Osteocyte (in vitro differentiated cells): ENCODE data around the gene LIMCH1. TPM values are rescaled to one million over a fixed set of nuclear protein-coding genes. Genes with fewer than 3 reads are reported as not detected.

Experiments
- DNase-seq: peaks from one replicate; pipeline ENCODE4 v3.0.0; 2021; ENCODE audit warnings: mixed read lengths; ENCODE audit not compliant: unreplicated experiment; ENCODE audit errors: extremely low spot score
- H3K27ac Mint-ChIP-seq: one replicate; pipeline ENCODE4 v1.8.0; 2021; ENCODE audit warnings: mild to moderate bottlenecking, mixed read lengths; ENCODE audit not compliant: unreplicated experiment
- H3K27me3 Mint-ChIP-seq: one replicate; pipeline ENCODE4 v1.8.0; 2021; ENCODE audit warnings: mixed read lengths; ENCODE audit not compliant: unreplicated experiment
- H3K36me3 Mint-ChIP-seq: one replicate; pipeline ENCODE4 v1.8.0; 2021; ENCODE audit warnings: mixed read lengths; ENCODE audit not compliant: unreplicated experiment
- H3K4me1 Mint-ChIP-seq: one replicate; pipeline ENCODE4 v1.8.0; 2021; ENCODE audit warnings: mixed read lengths; ENCODE audit not compliant: unreplicated experiment
- H3K4me3 Mint-ChIP-seq: one replicate; pipeline ENCODE4 v1.8.0; 2021; ENCODE audit warnings: mild to moderate bottlenecking, moderate library complexity, mixed read lengths; ENCODE audit not compliant: unreplicated experiment
- H3K9me3 Mint-ChIP-seq: one replicate; pipeline ENCODE4 v1.8.0; 2021; ENCODE audit warnings: mixed read lengths; ENCODE audit not compliant: unreplicated experiment
- total RNA-seq: library from RNA; stranded (reverse); gene quantifications from 2 replicates; pipeline ENCODE4 v1.2.1, GENCODE V29; 2021
- TF ChIP-seq, protein P1 (sequence below): fragments of 200-600 bp; sonication (generic); IDR thresholded peaks from 2 replicates; pipeline ENCODE4 v1.5.0; 2021; ENCODE audit warnings: antibody characterized with exemption, mild to moderate bottlenecking, moderate library complexity

The LIMCH1 gene
- total RNA-seq, 1 donor from 2014 or later, result 0.43 TPM

DNA sequence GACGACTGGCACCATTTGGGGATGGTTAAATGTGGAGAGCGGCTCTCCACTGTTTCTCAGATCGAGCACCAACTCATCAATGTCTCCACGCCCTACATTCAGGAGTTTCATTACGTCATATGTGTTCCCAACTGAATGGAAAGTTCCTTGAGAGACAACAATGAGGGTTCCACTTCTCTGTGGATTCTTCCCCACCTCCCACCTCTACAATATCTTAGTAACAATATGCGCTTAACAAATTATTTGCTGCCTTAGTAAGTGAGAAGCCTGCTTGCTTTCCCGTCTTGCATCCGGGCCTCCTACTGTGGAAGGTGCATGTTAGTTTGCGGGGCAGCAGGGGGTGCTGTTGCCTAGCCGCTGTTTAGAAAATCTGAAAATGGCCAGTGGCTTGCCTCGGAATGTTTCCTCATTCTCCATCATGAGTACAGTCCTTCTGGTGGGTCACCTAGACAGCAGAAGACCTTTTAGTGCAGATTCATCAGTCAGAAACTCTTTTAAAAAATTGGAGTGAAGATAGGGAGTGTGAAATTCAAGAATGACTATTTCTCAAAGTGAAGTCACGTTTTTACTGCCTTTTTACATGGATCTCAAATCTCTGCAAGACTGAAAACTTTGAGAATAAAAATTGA is 154.9 kb downstream of the LIMCH1 start:
- H3K27me3 Mint-ChIP-seq, result peaks cover 67% of the 10 kb centered on the region
- no peak overlapping the region for H3K4me3 Mint-ChIP-seq
- peaks cover 3% of the 10 kb centered on the region for H3K4me1 Mint-ChIP-seq
- H3K27ac Mint-ChIP-seq, result no peak overlapping the region
- TF ChIP-seq, protein P1, sequence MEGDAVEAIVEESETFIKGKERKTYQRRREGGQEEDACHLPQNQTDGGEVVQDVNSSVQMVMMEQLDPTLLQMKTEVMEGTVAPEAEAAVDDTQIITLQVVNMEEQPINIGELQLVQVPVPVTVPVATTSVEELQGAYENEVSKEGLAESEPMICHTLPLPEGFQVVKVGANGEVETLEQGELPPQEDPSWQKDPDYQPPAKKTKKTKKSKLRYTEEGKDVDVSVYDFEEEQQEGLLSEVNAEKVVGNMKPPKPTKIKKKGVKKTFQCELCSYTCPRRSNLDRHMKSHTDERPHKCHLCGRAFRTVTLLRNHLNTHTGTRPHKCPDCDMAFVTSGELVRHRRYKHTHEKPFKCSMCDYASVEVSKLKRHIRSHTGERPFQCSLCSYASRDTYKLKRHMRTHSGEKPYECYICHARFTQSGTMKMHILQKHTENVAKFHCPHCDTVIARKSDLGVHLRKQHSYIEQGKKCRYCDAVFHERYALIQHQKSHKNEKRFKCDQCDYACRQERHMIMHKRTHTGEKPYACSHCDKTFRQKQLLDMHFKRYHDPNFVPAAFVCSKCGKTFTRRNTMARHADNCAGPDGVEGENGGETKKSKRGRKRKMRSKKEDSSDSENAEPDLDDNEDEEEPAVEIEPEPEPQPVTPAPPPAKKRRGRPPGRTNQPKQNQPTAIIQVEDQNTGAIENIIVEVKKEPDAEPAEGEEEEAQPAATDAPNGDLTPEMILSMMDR, result peak; percentile 87
- H3K9me3 Mint-ChIP-seq, result no peaks in the 10 kb centered on the region
- no peaks in the 10 kb centered on the region for H3K36me3 Mint-ChIP-seq
- no peak for DNase-seq

DNA sequence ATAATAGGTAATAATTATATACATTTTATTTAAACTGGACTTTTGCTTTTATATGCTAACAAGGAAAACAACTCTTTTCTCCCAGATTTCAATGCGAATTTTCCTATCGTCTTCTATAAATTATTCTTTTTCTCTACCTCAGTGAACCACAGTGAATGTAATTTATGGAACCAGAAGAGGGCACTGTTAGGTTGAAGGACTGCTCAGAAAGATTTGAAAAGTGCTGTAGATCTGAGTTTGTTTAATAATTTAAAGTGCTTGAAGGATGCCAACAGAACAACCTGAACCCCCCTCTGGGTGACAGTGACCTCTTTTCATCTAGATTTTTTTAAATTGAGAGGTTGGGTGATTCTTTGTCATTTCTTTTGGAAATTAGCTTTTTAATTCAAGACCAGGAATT is 155.7 kb downstream of the LIMCH1 start:
- no peaks in the 10 kb centered on the region for H3K36me3 Mint-ChIP-seq
- H3K27me3 Mint-ChIP-seq, result peaks cover 67% of the 10 kb centered on the region
- H3K4me1 Mint-ChIP-seq, result peaks cover 3% of the 10 kb centered on the region
- no peak overlapping the region for H3K27ac Mint-ChIP-seq
- no peak for DNase-seq
- no peak overlapping the region for H3K4me3 Mint-ChIP-seq
- TF ChIP-seq, protein P1, result peak; percentile 65
- H3K9me3 Mint-ChIP-seq, result no peaks in the 10 kb centered on the region

DNA sequence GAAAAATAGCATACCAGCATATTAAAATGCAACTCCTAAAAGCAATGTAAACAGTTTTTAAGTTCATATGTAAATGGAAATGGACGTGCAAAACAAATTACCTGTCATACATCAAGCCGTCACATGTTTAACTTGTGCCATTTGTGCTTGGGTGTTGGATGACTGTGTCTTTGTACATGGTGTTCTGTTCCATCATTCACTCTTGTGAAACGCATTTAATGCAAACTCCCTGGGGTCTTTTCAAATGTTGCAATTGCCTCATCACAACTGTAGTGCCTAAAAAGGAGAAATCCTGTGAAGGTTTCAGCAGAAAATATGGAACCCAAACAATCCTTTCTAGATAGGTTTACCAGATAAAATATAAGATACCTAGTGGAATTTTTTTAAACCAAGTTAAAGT is 158.2 kb downstream of the LIMCH1 start:
- peaks cover 63% of the 10 kb centered on the region for H3K27me3 Mint-ChIP-seq

GRCh38 chr4:41696763-41697162 is 158.8 kb downstream of the LIMCH1 start:
- Mint-ChIP-seq H3K4me3 (no peak overlapping the region), H3K9me3 (no peaks in the 10 kb centered on the region), H3K27me3 (peaks cover 63% of the 10 kb centered on the region), H3K36me3 (no peaks in the 10 kb centered on the region), H3K4me1 (peaks cover 3% of the 10 kb centered on the region), H3K27ac (no peak overlapping the region)
- DNase-seq, result no peak
- TF ChIP-seq, protein P1, result no peak

More for the DNA sequence above, 158.2 kb downstream of the LIMCH1 start:
- TF ChIP-seq, protein P1, result no peak
- Mint-ChIP-seq H3K36me3 (no peaks in the 10 kb centered on the region), H3K9me3 (no peaks in the 10 kb centered on the region), H3K4me1 (peaks cover 3% of the 10 kb centered on the region), H3K27ac (no peak overlapping the region), H3K4me3 (no peak overlapping the region)
- no peak for DNase-seq

DNA sequence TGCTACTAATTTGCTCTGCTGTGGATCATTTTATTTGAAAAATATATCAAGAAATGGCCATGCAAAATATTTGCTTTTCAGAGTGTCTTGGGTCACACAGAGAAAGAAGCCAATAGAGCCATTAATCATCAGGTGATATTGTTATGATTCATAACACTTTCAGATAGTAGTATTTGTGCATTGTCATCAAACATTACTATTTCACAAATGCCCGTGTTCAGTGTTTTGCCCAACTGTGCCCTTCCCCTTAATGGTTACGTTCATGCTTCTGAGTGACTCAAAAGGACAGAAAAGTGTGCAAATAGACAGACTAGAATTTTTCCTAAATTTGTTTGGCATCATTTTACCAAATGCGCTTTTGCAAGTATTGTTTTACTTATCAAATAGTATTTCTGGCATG is 164.0 kb downstream of the LIMCH1 start:
- no peak overlapping the region for H3K4me3 Mint-ChIP-seq
- H3K4me1 Mint-ChIP-seq, result no peaks in the 10 kb centered on the region
- H3K9me3 Mint-ChIP-seq, result no peaks in the 10 kb centered on the region
- H3K27ac Mint-ChIP-seq, result no peak overlapping the region
- no peaks in the 10 kb centered on the region for H3K36me3 Mint-ChIP-seq
- TF ChIP-seq, protein P1, result no peak
- DNase-seq, result no peak
- H3K27me3 Mint-ChIP-seq, result peaks cover 55% of the 10 kb centered on the region
